ENCODE results near the gene ADCK2.
"Not testable (repeated sequence)": the region's sequence is repeated elsewhere in the genome, so short reads cannot be mapped to it uniquely, and the experiment has no call there.

Gene ADCK2

GRCh38 chr7:140656548-140657515 is 15.9 kb upstream of the ADCK2 start:
- TF ChIP-seq EZH2phosphoT487 (IDR thresholded peaks at IDR 0.05; ENCODE audit: low read depth) (no peak), CTCF (IDR thresholded peaks at IDR 0.05; ENCODE audit: low read depth, low read length) (no peak)
- no peaks in the 10 kb centered on the region for H3K9me3 ChIP-seq (ENCODE audit: insufficient read depth, low read length)
- H3K4me1 ChIP-seq (ENCODE audit: low read length), result peaks cover 18% of the 10 kb centered on the region
- 0 out of 2 replicates have a peak, but pooled peaks cover 8% of the 10 kb centered on the region for H3K27me3 ChIP-seq (ENCODE audit: low read depth, low read length)
- H2AFZ ChIP-seq (ENCODE audit: low read depth, low read length), result peak overlapping the region; percentile 58; the same call in 1 of the 2 replicates
- peak overlapping the region; percentile 6; the same call in 1 of the 2 replicates for H3K9ac ChIP-seq (ENCODE audit: low read length)
- no peaks in the 10 kb centered on the region for H4K20me1 ChIP-seq (ENCODE audit: insufficient read depth, low read length)
- H3K79me2 ChIP-seq (ENCODE audit: low read length), result no peaks in the 10 kb centered on the region
- peak overlapping the region; percentile 73 for H3K4me2 ChIP-seq (ENCODE audit: low read length)
- H3K27ac ChIP-seq (ENCODE audit: low read length), result no peak overlapping the region
- peak overlapping the region; percentile 56 for H3K4me3 ChIP-seq (ENCODE audit: low read length)
- H3K36me3 ChIP-seq (replicated peaks; ENCODE audit: low read depth, low read length), result no peaks in the 10 kb centered on the region

GRCh38 chr7:140657891-140658290 is 14.9 kb upstream of the ADCK2 start:
- Histone ChIP-seq H3K36me3 (replicated peaks; ENCODE audit: low read depth, low read length) (no peaks in the 10 kb centered on the region), H3K9ac (ENCODE audit: low read length) (no peak overlapping the region), H3K27ac (ENCODE audit: low read length) (no peak overlapping the region), H2AFZ (ENCODE audit: low read depth, low read length) (no peak overlapping the region), H4K20me1 (ENCODE audit: insufficient read depth, low read length) (no peaks in the 10 kb centered on the region), H3K4me3 (ENCODE audit: low read length) (no peak overlapping the region), H3K4me2 (ENCODE audit: low read length) (no peak overlapping the region), H3K79me2 (ENCODE audit: low read length) (no peaks in the 10 kb centered on the region), H3K9me3 (ENCODE audit: insufficient read depth, low read length) (no peaks in the 10 kb centered on the region), H3K4me1 (ENCODE audit: low read length) (peaks cover 18% of the 10 kb centered on the region), H3K27me3 (ENCODE audit: low read depth, low read length) (0 out of 2 replicates have a peak, but pooled peaks cover 7% of the 10 kb centered on the region)
- no peak for TF ChIP-seq CTCF (IDR thresholded peaks at IDR 0.05; ENCODE audit: low read depth, low read length)
- TF ChIP-seq EZH2phosphoT487 (IDR thresholded peaks at IDR 0.05; ENCODE audit: low read depth), result no peak

GRCh38 chr7:140659856-140660255 is 12.9 kb upstream of the ADCK2 start:
- no peaks in the 10 kb centered on the region for H3K36me3 ChIP-seq (replicated peaks; ENCODE audit: low read depth, low read length)
- H3K9me3 ChIP-seq (ENCODE audit: insufficient read depth, low read length), result no peaks in the 10 kb centered on the region
- no peak overlapping the region for H3K27ac ChIP-seq (ENCODE audit: low read length)
- no peaks in the 10 kb centered on the region for H4K20me1 ChIP-seq (ENCODE audit: insufficient read depth, low read length)
- TF ChIP-seq EZH2phosphoT487 (IDR thresholded peaks at IDR 0.05; ENCODE audit: low read depth) (no peak), CTCF (IDR thresholded peaks at IDR 0.05; ENCODE audit: low read depth, low read length) (no peak)
- H3K79me2 ChIP-seq (ENCODE audit: low read length), result no peaks in the 10 kb centered on the region
- H3K4me1 ChIP-seq (ENCODE audit: low read length), result peaks cover 15% of the 10 kb centered on the region
- H3K4me2 ChIP-seq (ENCODE audit: low read length), result no peak overlapping the region
- 0 out of 2 replicates have a peak, but pooled peaks cover 7% of the 10 kb centered on the region for H3K27me3 ChIP-seq (ENCODE audit: low read depth, low read length)
- H2AFZ ChIP-seq (ENCODE audit: low read depth, low read length), result no peak overlapping the region
- no peak overlapping the region for H3K4me3 ChIP-seq (ENCODE audit: low read length)
- H3K9ac ChIP-seq (ENCODE audit: low read length), result no peak overlapping the region

GRCh38 chr7:140661124-140661523 is 11.6 kb upstream of the ADCK2 start:
- Histone ChIP-seq H3K4me3 (ENCODE audit: low read length) (no peak overlapping the region), H3K4me1 (ENCODE audit: low read length) (peaks cover 12% of the 10 kb centered on the region), H3K27me3 (ENCODE audit: low read depth, low read length) (0 out of 2 replicates have a peak, but pooled peaks cover 7% of the 10 kb centered on the region), H3K27ac (ENCODE audit: low read length) (no peak overlapping the region), H2AFZ (ENCODE audit: low read depth, low read length) (no peak overlapping the region), H3K9ac (ENCODE audit: low read length) (no peak overlapping the region), H3K36me3 (replicated peaks; ENCODE audit: low read depth, low read length) (no peaks in the 10 kb centered on the region), H4K20me1 (ENCODE audit: insufficient read depth, low read length) (no peaks in the 10 kb centered on the region), H3K79me2 (ENCODE audit: low read length) (no peaks in the 10 kb centered on the region), H3K9me3 (ENCODE audit: insufficient read depth, low read length) (no peaks in the 10 kb centered on the region), H3K4me2 (ENCODE audit: low read length) (no peak overlapping the region)
- TF ChIP-seq EZH2phosphoT487 (IDR thresholded peaks at IDR 0.05; ENCODE audit: low read depth), result no peak
- peak; percentile 25; the same call in 1 of the 2 replicates for TF ChIP-seq CTCF (IDR thresholded peaks at IDR 0.05; ENCODE audit: low read depth, low read length)

GRCh38 chr7:140662938-140663337 is 9.8 kb upstream of the ADCK2 start:
- H3K9ac ChIP-seq (ENCODE audit: low read length); H3K4me3 ChIP-seq (ENCODE audit: low read length); H3K27ac ChIP-seq (ENCODE audit: low read length); H4K20me1 ChIP-seq (ENCODE audit: insufficient read depth, low read length); H3K4me1 ChIP-seq (ENCODE audit: low read length); H3K36me3 ChIP-seq (replicated peaks; ENCODE audit: low read depth, low read length); H2AFZ ChIP-seq (ENCODE audit: low read depth, low read length); H3K79me2 ChIP-seq (ENCODE audit: low read length); H3K4me2 ChIP-seq (ENCODE audit: low read length); H3K9me3 ChIP-seq (ENCODE audit: insufficient read depth, low read length); H3K27me3 ChIP-seq (ENCODE audit: low read depth, low read length): not testable (repeated sequence)

Data from OCI-LY3 (cell line).